ENCODE data around the gene SLC45A1. TPM values are rescaled to one million over a fixed set of nuclear protein-coding genes. Genes with fewer than 3 reads are reported as not detected.

SLC45A1 gene
- total RNA-seq, 2 experiments from 2014 or later = 0.16 to 0.56 TPM

- H3K4me3 Mint-ChIP-seq = no peak overlapping the region
- no peak for ATAC-seq
- CTCF ChIA-PET = no interaction called here
- no peaks in the 10 kb centered on the region for H3K4me1 Mint-ChIP-seq (ENCODE audit: low read depth)
- H3K36me3 Mint-ChIP-seq (ENCODE audit: low read depth) = no peaks in the 10 kb centered on the region
- H3K27me3 Mint-ChIP-seq = no peaks in the 10 kb centered on the region
- POLR2A ChIA-PET = no interaction called here
- H3K9me3 Mint-ChIP-seq = peaks cover 2% of the 10 kb centered on the region
- no peak overlapping the region for H3K27ac Mint-ChIP-seq
- no peak for DNase-seq
- TF ChIP-seq CTCF (IDR thresholded peaks at IDR 0.05) = no peak
- intact Hi-C loops (cut with micrococcal nuclease) = no loop called here
Measured at GRCh38 chr1:8339203-8339600, 21.3 kb downstream of the SLC45A1 start.

GRCh38 chr1:8340448-8340847 lies 22.5 kb downstream of the SLC45A1 start:
- H3K4me1 Mint-ChIP-seq (ENCODE audit: low read depth) = no peaks in the 10 kb centered on the region
- no peak overlapping the region for H3K4me3 Mint-ChIP-seq
- DNase-seq = no peak
- ChIA-PET CTCF (interaction anchor here (0.8 kb wide), 1 partner anchor 9 kb away, joined by 3 read pairs; no protein-coding TSS in a partner anchor), POLR2A (no interaction called here)
- ATAC-seq = no peak
- H3K36me3 Mint-ChIP-seq (ENCODE audit: low read depth) = no peaks in the 10 kb centered on the region
- intact Hi-C loops (cut with micrococcal nuclease) = no loop called here
- H3K27ac Mint-ChIP-seq = no peak overlapping the region
- TF ChIP-seq CTCF (IDR thresholded peaks at IDR 0.05) = no peak
- H3K9me3 Mint-ChIP-seq = peaks cover 2% of the 10 kb centered on the region
- no peaks in the 10 kb centered on the region for H3K27me3 Mint-ChIP-seq

GRCh38 chr1:8342325-8342724 lies 24.4 kb downstream of the SLC45A1 start:
- DNase-seq (no peak), ATAC-seq (no peak)
- Mint-ChIP-seq H3K4me1 (ENCODE audit: low read depth) (no peaks in the 10 kb centered on the region), H3K36me3 (ENCODE audit: low read depth) (no peaks in the 10 kb centered on the region), H3K4me3 (no peak overlapping the region), H3K9me3 (no peaks in the 10 kb centered on the region), H3K27me3 (no peaks in the 10 kb centered on the region), H3K27ac (no peak overlapping the region)
- intact Hi-C loops (cut with micrococcal nuclease) = no loop called here
- ChIA-PET POLR2A (no interaction called here), CTCF (interaction anchor here (1.5 kb wide), 1 partner anchor 327 kb away, joined by 5 read pairs; no protein-coding TSS in a partner anchor)
- no peak for TF ChIP-seq CTCF (IDR thresholded peaks at IDR 0.05)

- ChIA-PET POLR2A (no interaction called here), CTCF (interaction anchor here (0.9 kb wide), 1 partner anchor 301 kb away, joined by 3 read pairs; no protein-coding TSS in a partner anchor)
- no peak overlapping the region for H3K4me3 Mint-ChIP-seq
- TF ChIP-seq CTCF (IDR thresholded peaks at IDR 0.05) = no peak
- H3K27ac Mint-ChIP-seq = no peak overlapping the region
- intact Hi-C loops (cut with micrococcal nuclease) = no loop called here
- no peaks in the 10 kb centered on the region for H3K4me1 Mint-ChIP-seq (ENCODE audit: low read depth)
- no peaks in the 10 kb centered on the region for H3K27me3 Mint-ChIP-seq
- H3K9me3 Mint-ChIP-seq = no peaks in the 10 kb centered on the region
- no peaks in the 10 kb centered on the region for H3K36me3 Mint-ChIP-seq (ENCODE audit: low read depth)
- DNase-seq = no peak
- ATAC-seq = no peak
Measured at GRCh38 chr1:8343044-8343443, 25.1 kb downstream of the SLC45A1 start.

- intact Hi-C loops (cut with micrococcal nuclease) = no loop called here
- Mint-ChIP-seq H3K36me3 (ENCODE audit: low read depth) (no peaks in the 10 kb centered on the region), H3K27me3 (no peaks in the 10 kb centered on the region), H3K4me1 (ENCODE audit: low read depth) (no peaks in the 10 kb centered on the region), H3K4me3 (no peak overlapping the region), H3K27ac (no peak overlapping the region), H3K9me3 (no peaks in the 10 kb centered on the region)
- ATAC-seq (no peak), DNase-seq (no peak)
- POLR2A ChIA-PET = no interaction called here
- CTCF ChIA-PET = interaction anchor here (0.9 kb wide), 1 partner anchor 301 kb away, joined by 3 read pairs; no protein-coding TSS in a partner anchor
- no peak for TF ChIP-seq CTCF (IDR thresholded peaks at IDR 0.05)
Measured at GRCh38 chr1:8343464-8344001, 25.6 kb downstream of the SLC45A1 start.

All from activated CD8-positive, alpha-beta T cell treated with anti-CD3 and anti-CD28 coated beads for 36 hours (primary cell).